Activated CD4-positive, alpha-beta T cell treated with anti-CD3 and anti-CD28 coated beads, Interleukin-10, Interleukin-2, amounts not matched to agents 100 ng/mL and 50 ng/mL, durations not matched to agents 16 hours and 8 hours (primary cell): ENCODE data around the gene CCDC136.

ENCODE experiments used
- DNase-seq: peaks from one replicate; pipeline ENCODE4 v3.0.0-alpha.2; 2020

CCDC136 gene

GRCh38 chr7:128833148-128833945 lies 41.6 kb downstream of the CCDC136 start:
- no peak for DNase-seq

- no peak for DNase-seq
These were observed 42.2 kb downstream of the CCDC136 start for GRCh38 chr7:128833946-128834325.

DNA sequence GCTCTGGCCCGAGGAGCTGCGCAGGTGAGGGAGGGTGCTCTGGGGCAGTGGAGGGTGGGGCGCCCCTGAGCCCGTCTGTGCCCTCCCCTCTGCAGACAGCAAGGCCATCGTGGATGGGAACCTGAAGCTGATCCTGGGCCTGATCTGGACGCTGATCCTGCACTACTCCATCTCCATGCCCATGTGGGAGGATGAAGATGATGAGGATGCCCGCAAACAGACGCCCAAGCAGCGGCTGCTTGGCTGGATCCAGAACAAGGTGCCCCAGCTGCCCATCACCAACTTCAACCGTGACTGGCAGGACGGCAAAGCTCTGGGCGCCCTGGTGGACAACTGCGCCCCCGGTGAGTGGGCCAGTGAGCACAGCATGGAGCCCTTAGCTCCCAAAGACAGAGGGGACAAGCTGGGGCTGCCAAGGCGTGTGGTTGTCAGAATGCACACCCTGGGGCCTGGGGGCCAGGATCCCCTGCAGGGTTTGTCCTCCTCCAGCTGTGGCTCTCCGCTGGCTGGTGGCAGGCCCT lies 43.5 kb downstream of the CCDC136 start:
- DNase-seq = no peak

GRCh38 chr7:128835790-128836641 lies 44.2 kb downstream of the CCDC136 start:
- no peak for DNase-seq

DNA sequence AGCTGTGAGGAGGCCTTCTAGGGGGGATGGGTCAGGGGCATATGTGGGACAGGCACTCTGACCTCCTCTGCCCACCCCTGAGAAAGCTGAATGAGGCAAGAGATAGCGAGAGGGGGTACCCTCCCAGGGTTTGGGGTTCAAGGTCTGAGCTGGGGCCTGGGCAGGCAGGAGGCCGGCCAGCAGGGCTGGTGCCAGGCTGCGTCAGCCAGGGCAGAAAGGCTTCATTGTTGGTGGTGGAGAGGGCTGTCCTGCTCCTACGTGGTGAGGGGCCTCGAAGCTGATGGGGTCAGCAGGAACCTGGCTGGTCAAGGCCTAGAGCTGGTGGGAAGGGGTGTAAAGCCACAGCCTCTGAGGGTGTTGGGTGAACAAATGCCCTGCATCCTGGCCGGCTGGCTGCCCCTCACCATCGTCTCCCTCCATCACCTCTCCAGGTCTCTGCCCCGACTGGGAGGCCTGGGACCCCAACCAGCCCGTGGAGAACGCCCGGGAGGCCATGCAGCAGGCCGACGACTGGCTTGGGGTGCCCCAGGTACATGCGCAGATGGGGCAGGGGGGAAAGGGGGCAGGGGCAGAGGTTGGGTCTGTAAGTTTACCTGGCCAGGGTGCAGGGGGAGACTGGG lies 45.1 kb downstream of the CCDC136 start:
- DNase-seq = no peak

DNA sequence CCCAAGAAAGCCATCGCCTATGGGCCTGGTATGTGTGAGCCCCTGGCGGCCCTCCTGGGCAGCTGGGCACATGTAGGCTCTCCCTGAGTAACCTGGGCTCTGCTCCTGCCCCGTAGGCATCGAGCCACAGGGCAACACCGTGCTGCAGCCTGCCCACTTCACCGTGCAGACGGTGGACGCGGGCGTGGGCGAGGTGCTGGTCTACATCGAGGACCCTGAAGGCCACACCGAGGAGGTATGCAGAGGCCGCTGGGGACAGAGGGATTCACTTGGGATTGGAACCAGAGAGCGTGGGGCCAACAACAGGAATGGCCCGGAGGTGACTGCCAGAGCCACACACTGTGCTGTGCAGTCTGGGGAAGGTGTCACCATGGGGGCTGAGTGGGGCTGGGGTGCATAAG lies 45.8 kb downstream of the CCDC136 start:
- no peak for DNase-seq

- DNase-seq = no peak
These were observed 46.5 kb downstream of the CCDC136 start for GRCh38 chr7:128838109-128838779.

DNA sequence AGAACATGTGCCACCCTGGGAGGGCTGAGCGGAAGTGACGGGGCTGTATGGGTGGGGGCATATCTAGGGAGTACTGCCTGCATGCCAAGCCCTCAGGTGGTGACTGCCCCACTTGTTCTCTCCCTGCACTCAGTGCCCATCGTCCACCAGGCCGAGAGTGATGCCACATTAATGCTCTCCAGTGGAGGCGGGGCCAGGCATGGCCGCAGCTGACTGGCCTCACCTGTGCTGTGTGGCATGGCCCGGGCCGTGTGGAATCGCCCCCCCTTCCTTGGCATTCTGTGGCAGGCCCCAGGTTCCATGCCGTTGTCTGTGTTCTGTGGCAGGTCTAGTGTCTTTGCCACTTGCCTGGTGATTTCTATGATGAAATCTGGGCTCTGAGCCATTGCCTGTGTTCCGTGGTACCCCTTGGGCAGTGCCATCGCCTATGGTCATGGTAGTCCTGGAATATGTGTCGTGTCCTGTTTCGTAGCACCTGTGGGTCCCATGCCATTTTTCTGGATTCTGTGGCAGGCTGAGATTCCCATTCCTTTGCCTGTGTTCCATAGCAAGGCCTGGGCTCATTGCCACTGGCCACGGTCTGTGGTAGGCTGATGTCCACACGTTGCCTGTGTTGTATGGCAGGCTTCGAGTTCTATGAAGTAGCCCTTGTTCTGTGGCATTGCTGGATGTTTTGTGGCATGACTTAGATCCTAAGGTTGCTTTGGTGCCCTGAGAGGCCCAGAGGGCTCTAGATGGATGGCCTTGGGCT lies 47.4 kb downstream of the CCDC136 start:
- DNase-seq = no peak

DNA sequence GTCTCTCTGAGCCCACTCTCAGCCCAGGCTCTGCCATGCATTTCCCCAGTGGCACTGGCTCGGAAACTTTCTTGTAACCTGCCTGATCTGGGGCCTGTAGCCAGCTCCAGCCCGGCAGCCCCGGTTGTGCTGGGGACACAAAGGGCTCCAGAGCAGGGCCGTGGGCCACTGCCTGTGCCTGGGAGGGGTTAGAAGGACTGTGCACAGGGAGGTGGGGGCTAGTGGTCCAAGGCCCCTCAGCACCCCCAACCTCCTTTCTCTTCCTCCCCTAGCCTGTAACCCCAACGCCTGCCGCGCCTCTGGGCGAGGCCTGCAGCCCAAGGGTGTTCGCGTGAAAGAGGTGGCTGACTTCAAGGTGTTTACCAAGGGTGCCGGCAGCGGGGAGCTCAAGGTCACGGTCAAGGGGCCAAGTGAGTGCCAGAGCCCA lies 48.0 kb downstream of the CCDC136 start:
- DNase-seq = no peak

DNA sequence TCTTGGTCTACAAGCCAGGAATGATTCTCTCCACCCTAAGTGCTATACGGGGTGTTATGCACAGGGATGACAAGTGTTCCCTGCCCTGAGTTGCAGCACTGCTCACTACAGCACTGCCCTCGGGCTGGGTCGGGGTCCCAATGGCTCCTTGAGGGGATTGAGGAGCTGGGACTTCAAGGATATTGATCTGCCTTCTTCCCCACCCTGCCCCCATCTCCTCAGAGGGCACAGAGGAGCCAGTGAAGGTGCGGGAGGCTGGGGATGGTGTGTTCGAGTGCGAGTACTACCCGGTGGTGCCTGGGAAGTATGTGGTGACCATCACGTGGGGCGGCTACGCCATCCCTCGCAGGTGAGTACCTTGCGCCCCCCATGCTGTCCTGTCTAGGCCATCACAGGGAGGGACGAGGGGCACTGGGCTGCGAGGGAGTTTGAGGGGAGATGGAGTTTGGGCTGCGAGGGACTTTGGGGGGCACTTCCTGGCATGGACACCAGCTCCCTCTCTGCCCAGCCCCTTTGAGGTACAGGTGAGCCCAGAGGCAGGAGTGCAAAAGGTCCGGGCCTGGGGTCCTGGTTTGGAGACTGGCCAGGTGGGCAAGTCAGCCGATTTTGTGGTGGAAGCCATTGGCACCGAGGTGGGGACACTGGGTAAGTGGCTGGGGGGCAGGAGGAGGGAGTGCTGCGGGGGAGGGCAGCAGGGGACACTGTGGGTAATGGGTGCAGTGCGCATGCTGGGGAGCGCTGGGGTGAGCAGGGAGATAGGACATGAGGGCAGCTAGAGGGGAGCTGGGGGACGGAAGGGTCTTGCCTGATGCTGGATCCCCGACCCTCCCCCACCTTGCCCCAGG lies 48.8 kb downstream of the CCDC136 start:
- no peak for DNase-seq

DNA sequence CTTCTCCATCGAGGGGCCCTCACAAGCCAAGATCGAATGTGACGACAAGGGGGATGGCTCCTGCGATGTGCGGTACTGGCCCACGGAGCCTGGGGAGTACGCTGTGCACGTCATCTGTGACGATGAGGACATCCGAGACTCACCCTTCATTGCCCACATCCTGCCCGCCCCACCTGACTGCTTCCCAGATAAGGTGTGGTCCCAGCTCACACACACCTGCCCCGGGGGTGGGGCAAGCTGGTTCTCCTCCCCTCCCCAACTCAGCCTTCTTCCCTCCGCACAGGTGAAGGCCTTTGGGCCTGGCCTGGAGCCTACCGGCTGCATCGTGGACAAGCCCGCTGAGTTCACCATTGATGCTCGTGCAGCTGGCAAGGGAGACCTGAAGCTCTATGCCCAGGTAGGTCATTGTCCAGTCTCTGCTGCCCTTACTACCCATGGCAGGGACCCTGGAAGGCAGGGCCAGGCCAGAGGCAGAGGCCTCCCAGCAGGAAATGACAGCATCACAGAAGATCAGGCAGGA lies 49.5 kb downstream of the CCDC136 start:
- DNase-seq = no peak

DNA sequence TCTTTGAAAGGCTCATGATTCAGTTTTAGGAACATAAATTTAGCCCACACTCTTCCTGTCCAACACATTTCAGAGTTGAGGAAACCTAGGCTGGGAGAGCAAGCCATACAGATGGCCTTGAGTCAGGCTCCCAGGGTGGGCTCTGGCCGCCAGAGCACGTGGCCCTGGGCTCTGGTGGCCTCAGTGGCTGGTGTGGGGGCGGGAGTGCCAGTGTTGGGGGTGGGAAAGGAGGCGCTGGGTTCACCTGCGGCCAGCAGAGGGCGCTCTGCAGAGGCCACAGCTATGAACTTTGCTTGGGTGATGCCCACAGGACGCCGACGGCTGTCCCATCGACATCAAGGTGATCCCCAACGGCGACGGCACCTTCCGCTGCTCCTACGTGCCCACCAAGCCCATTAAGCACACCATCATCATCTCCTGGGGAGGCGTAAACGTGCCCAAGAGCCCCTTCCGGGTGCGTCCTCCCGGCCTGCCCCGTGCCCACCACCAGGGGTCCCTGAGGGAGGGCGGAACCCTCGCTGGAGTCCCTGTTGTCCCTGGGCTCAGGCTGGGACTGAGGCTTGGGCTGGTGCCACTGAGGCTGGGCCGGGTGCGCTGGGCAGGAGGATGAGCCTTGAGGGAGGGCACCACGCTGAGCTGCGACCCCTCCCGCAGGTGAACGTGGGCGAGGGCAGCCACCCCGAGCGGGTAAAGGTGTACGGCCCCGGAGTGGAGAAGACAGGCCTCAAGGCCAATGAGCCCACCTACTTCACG lies 50.3 kb downstream of the CCDC136 start:
- peak; percentile 71 for DNase-seq

GRCh38 chr7:128842674-128843641 lies 51.2 kb downstream of the CCDC136 start:
- no peak for DNase-seq

- DNase-seq = no peak
These were observed 52.3 kb downstream of the CCDC136 start for GRCh38 chr7:128843938-128844621.

DNA sequence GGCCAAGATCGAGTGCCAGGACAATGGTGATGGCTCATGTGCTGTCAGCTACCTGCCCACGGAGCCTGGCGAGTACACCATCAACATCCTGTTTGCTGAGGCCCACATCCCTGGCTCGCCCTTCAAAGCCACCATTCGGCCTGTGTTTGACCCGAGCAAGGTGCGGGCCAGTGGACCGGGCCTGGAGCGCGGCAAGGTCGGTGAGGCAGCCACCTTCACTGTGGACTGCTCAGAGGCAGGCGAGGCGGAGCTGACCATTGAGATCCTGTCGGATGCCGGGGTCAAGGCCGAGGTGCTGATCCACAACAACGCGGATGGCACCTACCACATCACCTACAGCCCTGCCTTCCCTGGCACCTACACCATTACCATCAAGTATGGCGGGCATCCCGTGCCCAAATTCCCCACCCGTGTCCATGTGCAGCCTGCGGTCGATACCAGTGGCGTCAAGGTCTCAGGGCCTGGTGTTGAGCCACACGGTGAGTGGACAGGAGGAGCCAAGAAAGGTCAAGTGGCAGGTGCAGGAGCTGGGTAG lies 53.1 kb downstream of the CCDC136 start:
- DNase-seq = no peak

- no peak for DNase-seq
These were observed 53.7 kb downstream of the CCDC136 start for GRCh38 chr7:128845475-128845874.

- no peak for DNase-seq
These were observed 54.2 kb downstream of the CCDC136 start for GRCh38 chr7:128845987-128846386.
